Measurements from ENCODE around the gene NUDT7.

NUDT7 gene

DNA sequence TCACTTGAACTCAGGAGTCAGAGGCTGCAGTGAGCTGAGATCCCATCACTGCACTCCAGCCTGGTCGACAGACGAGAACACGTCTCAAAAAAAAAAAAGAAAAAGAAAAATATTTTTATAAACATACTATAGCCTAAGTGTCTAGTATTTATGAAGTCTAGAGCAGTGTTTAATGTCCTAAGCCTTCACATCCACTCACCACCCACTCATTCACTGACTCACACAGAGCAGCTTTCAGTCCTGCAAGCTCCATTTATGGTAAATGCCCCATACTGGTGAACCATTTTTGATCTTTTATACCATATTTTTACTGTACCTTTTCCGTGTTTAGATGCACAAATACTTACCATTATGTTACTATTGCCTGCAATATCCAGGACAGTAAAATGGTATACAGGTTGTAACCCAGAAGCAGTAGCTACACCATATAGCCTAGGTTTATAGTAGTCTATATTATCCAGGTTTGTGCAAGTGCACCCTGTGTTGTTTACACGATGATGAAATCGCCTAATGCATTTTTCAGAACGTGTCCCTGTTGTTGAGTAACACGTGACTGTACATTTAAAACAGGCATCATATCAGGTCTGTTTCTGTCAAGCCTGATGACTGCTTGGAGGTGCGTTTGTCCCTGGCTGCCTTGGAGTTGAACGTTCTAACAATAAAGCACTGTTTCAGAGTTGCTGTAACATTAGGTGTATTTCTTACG, 10.1 kb downstream of the NUDT7 start:
- H3K4me1 ChIP-seq (ENCODE audit: control insufficient read depth, insufficient read depth, low read length): no peaks in the 10 kb centered on the region
- H3K27me3 ChIP-seq (ENCODE audit: control insufficient read depth, insufficient read depth, low read length): no peaks in the 10 kb centered on the region
- H3K9me3 ChIP-seq (ENCODE audit: control insufficient read depth, low read length): no peaks in the 10 kb centered on the region
- no peak overlapping the region for H3K4me3 ChIP-seq (ENCODE audit: low read length)
- H3K9ac ChIP-seq (ENCODE audit: low read length): no peak overlapping the region
- no peaks in the 10 kb centered on the region for H3K36me3 ChIP-seq (ENCODE audit: control insufficient read depth, insufficient read depth, low read length)

DNA sequence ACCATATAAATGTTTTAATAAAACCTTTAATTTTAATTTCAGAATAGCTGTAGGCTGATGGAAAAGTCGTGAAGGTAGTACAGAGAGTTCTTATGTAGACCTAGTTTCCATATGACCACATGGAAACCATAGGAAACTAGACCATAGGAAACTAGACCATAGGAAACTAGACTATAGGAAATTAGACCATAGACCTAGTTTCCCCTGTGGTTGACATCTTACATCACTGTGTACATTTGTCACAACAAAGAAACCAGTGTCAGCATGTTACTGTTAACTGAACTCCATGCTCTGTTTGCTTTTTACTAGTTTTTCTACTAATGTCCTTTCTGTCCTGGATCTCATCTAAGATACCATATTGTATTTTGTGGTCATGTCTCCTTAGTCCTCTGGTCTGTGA, 14.6 kb downstream of the NUDT7 start:
- Histone ChIP-seq H3K27me3 (ENCODE audit: control insufficient read depth, insufficient read depth, low read length) (no peaks in the 10 kb centered on the region), H3K9me3 (ENCODE audit: control insufficient read depth, low read length) (no peaks in the 10 kb centered on the region), H3K4me1 (ENCODE audit: control insufficient read depth, insufficient read depth, low read length) (no peaks in the 10 kb centered on the region), H3K9ac (ENCODE audit: low read length) (no peak overlapping the region), H3K4me3 (ENCODE audit: low read length) (no peak overlapping the region), H3K36me3 (ENCODE audit: control insufficient read depth, insufficient read depth, low read length) (no peaks in the 10 kb centered on the region)

DNA sequence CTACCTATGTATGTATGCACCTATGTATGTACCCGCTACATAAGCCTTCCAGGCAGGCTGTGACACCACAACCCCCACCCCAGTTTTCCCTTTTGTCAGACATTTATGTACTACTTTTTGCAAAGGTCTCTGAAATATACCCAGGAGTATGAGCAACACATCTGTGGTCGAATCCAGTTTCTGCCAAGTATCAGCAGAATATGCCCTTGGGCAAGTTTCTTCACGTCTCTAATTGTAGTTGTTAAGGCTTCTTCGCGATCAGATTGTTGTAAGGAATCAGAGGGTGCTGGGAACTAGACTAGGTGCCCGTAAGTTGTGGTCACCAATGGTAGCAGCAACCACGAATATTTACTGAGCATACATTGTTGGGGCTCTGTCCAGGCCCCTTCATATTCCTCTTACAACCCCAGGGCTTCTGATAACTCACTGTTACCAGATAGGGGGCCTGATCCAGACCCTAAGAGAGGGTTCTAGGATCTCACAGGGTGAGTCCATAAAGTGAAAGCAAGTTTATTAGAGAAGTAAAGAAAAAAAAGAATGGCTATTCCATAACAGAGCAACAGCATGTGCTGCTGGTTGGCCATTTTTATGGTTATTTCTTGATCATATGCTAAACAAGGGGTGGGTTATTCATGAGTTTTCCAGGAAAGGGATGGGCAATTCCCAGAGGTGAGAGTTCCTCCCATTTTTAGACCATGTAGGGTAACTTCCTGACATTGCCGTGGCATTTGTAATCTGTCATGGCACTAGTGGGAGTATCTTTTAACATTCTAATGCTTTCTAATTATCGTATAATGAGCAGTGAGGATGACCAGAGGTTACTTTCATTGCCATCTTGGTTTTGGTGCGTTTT, 16.6 kb downstream of the NUDT7 start:
- H3K4me3 ChIP-seq (ENCODE audit: low read length): no peak overlapping the region
- H3K9me3 ChIP-seq (ENCODE audit: control insufficient read depth, low read length): no peaks in the 10 kb centered on the region
- no peaks in the 10 kb centered on the region for H3K4me1 ChIP-seq (ENCODE audit: control insufficient read depth, insufficient read depth, low read length)
- no peaks in the 10 kb centered on the region for H3K27me3 ChIP-seq (ENCODE audit: control insufficient read depth, insufficient read depth, low read length)
- no peaks in the 10 kb centered on the region for H3K36me3 ChIP-seq (ENCODE audit: control insufficient read depth, insufficient read depth, low read length)
- no peak overlapping the region for H3K9ac ChIP-seq (ENCODE audit: low read length)

DNA sequence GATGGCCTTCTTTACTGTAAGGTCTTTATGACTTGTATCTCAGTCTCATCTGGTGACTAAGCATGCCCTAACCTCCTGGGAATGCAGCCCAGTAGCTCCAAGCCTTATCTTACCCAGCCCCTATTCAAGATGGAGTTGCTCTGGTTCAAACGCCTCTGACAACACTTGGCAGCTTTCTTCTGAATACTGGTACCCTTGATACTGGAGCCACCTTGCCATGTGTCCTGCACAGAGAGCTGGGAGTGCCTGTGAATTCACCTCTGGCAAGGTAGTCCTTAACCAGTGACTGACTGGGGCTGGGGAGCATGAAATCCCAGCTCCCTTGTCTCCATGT, 17.2 kb downstream of the NUDT7 start:
- H3K36me3 ChIP-seq (ENCODE audit: control insufficient read depth, insufficient read depth, low read length): no peaks in the 10 kb centered on the region
- H3K4me1 ChIP-seq (ENCODE audit: control insufficient read depth, insufficient read depth, low read length): no peaks in the 10 kb centered on the region
- H3K27me3 ChIP-seq (ENCODE audit: control insufficient read depth, insufficient read depth, low read length): no peaks in the 10 kb centered on the region
- no peak overlapping the region for H3K4me3 ChIP-seq (ENCODE audit: low read length)
- no peaks in the 10 kb centered on the region for H3K9me3 ChIP-seq (ENCODE audit: control insufficient read depth, low read length)
- no peak overlapping the region for H3K9ac ChIP-seq (ENCODE audit: low read length)

DNA sequence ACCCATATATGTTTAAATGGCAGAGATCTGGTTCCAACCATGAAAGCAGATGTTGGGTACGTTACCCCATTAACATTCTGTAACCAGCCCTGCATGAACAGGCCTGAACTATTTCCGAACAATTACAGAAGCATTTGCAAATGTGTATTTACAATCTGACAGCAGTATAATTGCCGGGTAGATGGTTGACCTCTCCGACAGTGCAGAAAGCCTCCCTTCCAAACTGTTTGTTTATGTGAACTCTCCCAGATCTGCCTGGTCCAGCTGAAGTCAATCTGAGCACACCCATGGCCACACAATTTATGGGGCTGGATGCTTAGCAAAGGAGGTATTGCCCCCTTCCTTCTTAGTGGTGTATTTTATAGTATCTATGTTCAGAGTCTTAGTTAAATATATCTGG, 21.8 kb downstream of the NUDT7 start:
- Histone ChIP-seq H3K36me3 (ENCODE audit: control insufficient read depth, insufficient read depth, low read length) (no peaks in the 10 kb centered on the region), H3K4me3 (ENCODE audit: low read length) (no peak overlapping the region), H3K4me1 (ENCODE audit: control insufficient read depth, insufficient read depth, low read length) (no peaks in the 10 kb centered on the region), H3K9me3 (ENCODE audit: control insufficient read depth, low read length) (no peaks in the 10 kb centered on the region), H3K9ac (ENCODE audit: low read length) (no peak overlapping the region), H3K27me3 (ENCODE audit: control insufficient read depth, insufficient read depth, low read length) (no peaks in the 10 kb centered on the region)

DNA sequence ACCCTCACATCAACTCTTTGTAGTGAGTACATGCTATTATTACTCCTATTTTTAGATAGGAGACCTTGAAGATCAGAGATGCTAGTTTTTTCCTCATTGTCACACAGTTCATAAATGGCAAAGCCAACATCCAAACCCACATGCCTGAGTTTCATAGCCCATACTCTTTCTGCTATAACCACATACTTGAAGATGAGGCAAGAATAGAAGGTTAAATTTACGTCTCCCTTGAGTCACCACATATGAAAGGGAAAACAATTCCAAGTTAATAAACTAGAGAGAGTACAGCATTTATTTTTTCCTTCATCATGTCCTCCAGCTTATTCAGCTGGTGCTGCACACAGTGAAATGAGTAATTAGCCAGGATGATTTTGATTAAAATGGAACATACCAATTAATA, 23.7 kb downstream of the NUDT7 start:
- H3K36me3 ChIP-seq (ENCODE audit: control insufficient read depth, insufficient read depth, low read length): no peaks in the 10 kb centered on the region
- no peak overlapping the region for H3K4me3 ChIP-seq (ENCODE audit: low read length)
- H3K9me3 ChIP-seq (ENCODE audit: control insufficient read depth, low read length): no peaks in the 10 kb centered on the region
- H3K27me3 ChIP-seq (ENCODE audit: control insufficient read depth, insufficient read depth, low read length): no peaks in the 10 kb centered on the region
- H3K9ac ChIP-seq (ENCODE audit: low read length): no peak overlapping the region
- no peaks in the 10 kb centered on the region for H3K4me1 ChIP-seq (ENCODE audit: control insufficient read depth, insufficient read depth, low read length)

DNA sequence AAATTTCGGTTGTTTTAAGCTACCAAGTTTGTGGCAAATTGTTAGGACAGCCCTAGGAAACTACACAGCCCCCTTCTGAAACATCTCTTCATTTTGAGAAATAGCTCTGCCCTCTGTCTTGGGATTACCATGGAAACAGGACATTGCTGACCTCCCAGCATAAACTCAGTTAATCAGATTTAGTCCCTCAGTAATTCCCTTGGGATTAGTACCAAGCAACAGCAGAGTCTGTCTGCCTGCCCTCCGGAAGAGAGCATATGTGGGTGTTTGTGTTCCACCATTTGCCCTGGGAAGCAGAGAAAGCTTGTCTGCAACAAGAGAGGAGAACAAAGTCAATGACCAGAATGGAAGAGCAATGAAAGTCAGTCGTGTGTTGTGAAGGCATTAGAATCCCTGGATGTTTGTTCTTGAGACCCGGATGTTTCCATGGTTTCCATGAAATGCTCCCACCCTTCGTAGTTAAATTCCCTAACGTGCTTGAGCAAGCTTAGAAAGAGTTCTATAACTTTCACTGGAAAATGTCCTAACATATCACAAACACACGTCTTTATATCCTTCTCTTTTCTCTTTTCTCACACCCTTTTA, 26.2 kb downstream of the NUDT7 start:
- H3K9ac ChIP-seq (ENCODE audit: low read length): no peak overlapping the region
- no peaks in the 10 kb centered on the region for H3K4me1 ChIP-seq (ENCODE audit: control insufficient read depth, insufficient read depth, low read length)
- no peaks in the 10 kb centered on the region for H3K36me3 ChIP-seq (ENCODE audit: control insufficient read depth, insufficient read depth, low read length)
- H3K4me3 ChIP-seq (ENCODE audit: low read length): no peak overlapping the region
- H3K9me3 ChIP-seq (ENCODE audit: control insufficient read depth, low read length): no peaks in the 10 kb centered on the region
- H3K27me3 ChIP-seq (ENCODE audit: control insufficient read depth, insufficient read depth, low read length): no peaks in the 10 kb centered on the region

DNA sequence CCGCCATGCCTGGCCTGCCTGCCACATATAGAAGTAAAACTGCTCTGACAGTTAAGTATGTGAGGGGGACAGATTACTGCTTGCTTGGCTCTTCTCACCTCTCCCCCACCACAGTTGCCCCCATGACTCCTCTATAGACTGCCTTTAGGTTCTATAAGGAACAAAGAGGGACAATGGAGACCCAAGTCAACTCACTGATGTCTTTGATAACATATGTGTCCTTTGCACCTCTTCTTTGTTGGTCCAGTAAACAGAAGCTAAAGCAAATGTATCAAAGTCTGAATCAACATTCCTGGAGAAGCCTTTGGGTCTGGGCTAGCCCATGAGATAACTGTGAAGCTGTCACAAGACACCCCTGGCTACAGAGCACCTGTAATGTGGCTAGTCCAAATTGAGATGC, 27.1 kb downstream of the NUDT7 start:
- no peaks in the 10 kb centered on the region for H3K27me3 ChIP-seq (ENCODE audit: control insufficient read depth, insufficient read depth, low read length)
- no peaks in the 10 kb centered on the region for H3K9me3 ChIP-seq (ENCODE audit: control insufficient read depth, low read length)

DNA sequence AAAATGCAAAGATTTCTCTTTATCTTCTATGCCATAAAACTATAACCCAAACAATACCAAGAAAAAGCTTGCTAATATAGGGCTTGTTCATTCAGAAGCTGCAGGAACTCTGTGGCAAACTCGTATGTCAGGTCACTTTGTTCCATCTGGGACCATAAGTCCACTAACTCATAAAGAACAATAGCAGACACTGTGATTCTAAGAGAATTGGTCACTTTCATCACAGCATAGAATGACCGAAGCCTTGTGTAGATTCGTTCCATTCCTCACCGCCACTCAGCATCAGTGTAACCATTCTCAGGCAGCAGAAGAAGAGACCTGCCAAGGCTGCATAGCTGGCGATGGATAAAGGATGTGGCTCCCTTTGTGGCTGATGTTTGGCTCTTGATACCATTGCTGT, 35.7 kb downstream of the NUDT7 start:
- no peaks in the 10 kb centered on the region for H3K27me3 ChIP-seq (ENCODE audit: control insufficient read depth, insufficient read depth, low read length)
- no peaks in the 10 kb centered on the region for H3K36me3 ChIP-seq (ENCODE audit: control insufficient read depth, insufficient read depth, low read length)
- H3K4me3 ChIP-seq (ENCODE audit: low read length): no peak overlapping the region
- no peak overlapping the region for H3K9ac ChIP-seq (ENCODE audit: low read length)
- H3K9me3 ChIP-seq (ENCODE audit: control insufficient read depth, low read length): no peaks in the 10 kb centered on the region
- no peaks in the 10 kb centered on the region for H3K4me1 ChIP-seq (ENCODE audit: control insufficient read depth, insufficient read depth, low read length)

More for the DNA sequence above, 27.1 kb downstream of the NUDT7 start:
- Histone ChIP-seq H3K36me3 (ENCODE audit: control insufficient read depth, insufficient read depth, low read length) (no peaks in the 10 kb centered on the region), H3K4me1 (ENCODE audit: control insufficient read depth, insufficient read depth, low read length) (no peaks in the 10 kb centered on the region), H3K4me3 (ENCODE audit: low read length) (no peak overlapping the region), H3K9ac (ENCODE audit: low read length) (no peak overlapping the region)

DNA sequence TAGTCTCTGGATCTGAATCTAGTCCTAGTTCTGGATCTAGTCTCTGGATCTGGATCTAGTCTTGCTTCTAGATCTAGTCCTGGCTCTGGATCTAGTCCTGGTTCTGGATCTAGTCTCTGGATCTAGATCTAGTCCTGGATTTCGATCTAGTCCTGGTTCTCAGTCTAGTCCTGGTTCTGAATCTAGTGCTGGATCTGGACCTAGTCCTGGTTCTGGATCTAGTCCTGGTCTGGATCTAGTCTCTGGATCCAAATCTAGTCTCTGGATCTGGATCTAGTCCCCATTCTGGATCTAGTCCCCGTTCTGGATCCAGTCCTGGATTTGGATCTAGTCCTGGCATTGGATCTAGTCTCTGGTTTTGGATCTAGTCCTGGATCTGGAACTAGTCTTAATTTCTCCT, 36.2 kb downstream of the NUDT7 start:
- Histone ChIP-seq H3K36me3 (ENCODE audit: control insufficient read depth, insufficient read depth, low read length) (no peaks in the 10 kb centered on the region), H3K4me1 (ENCODE audit: control insufficient read depth, insufficient read depth, low read length) (no peaks in the 10 kb centered on the region)

DNA sequence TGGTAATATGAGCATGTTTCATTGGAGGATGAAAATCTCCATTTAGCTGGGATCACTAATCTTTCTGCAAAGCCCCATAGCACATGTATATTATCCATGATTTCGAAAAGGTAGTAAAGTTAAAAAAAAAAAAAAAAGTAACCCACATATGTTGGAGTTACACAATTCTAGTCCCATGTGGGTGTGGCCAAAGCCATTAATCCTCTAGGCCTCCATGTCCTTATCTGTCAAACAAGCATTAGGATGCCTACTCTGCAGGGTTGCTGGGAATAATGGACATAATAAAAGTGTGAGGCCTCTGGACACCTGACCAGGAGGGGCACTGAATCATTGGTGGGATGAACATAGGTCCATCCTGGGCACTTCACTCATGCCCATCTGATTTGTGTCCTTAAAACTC, 36.9 kb downstream of the NUDT7 start:
- Histone ChIP-seq H3K9ac (ENCODE audit: low read length) (no peak overlapping the region), H3K4me3 (ENCODE audit: low read length) (no peak overlapping the region), H3K4me1 (ENCODE audit: control insufficient read depth, insufficient read depth, low read length) (no peaks in the 10 kb centered on the region), H3K36me3 (ENCODE audit: control insufficient read depth, insufficient read depth, low read length) (no peaks in the 10 kb centered on the region), H3K9me3 (ENCODE audit: control insufficient read depth, low read length) (no peaks in the 10 kb centered on the region), H3K27me3 (ENCODE audit: control insufficient read depth, insufficient read depth, low read length) (no peaks in the 10 kb centered on the region)

More for the DNA sequence above, 36.2 kb downstream of the NUDT7 start:
- Histone ChIP-seq H3K4me3 (ENCODE audit: low read length) (no peak overlapping the region), H3K9ac (ENCODE audit: low read length) (no peak overlapping the region), H3K27me3 (ENCODE audit: control insufficient read depth, insufficient read depth, low read length) (no peaks in the 10 kb centered on the region), H3K9me3 (ENCODE audit: control insufficient read depth, low read length) (no peaks in the 10 kb centered on the region)

DNA sequence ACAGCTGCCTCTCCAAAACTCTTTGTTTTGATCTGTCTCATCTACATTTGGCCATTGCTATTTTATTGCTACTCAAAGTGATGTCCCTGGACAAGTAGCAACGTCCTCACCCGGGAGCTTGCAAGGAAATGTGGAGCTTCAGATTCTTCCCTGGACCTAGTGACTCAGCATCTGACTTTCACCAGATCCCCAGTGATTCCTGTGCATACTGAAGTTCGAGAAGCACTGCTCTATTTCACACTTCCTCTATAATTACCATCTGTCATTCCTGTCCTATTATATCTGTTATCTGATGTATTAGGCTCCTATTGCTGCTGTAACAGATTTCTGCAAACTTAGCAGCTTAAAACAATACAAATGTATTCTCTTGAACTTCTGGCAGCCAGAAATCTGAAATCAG, 37.5 kb downstream of the NUDT7 start:
- Histone ChIP-seq H3K4me1 (ENCODE audit: control insufficient read depth, insufficient read depth, low read length) (no peaks in the 10 kb centered on the region), H3K9me3 (ENCODE audit: control insufficient read depth, low read length) (no peaks in the 10 kb centered on the region), H3K9ac (ENCODE audit: low read length) (no peak overlapping the region), H3K4me3 (ENCODE audit: low read length) (no peak overlapping the region), H3K36me3 (ENCODE audit: control insufficient read depth, insufficient read depth, low read length) (no peaks in the 10 kb centered on the region), H3K27me3 (ENCODE audit: control insufficient read depth, insufficient read depth, low read length) (no peaks in the 10 kb centered on the region)

All from mucosa of stomach (tissue), 1 donor.